ENCODE data around the gene GMDS. TPM values are rescaled to one million over a fixed set of nuclear protein-coding genes. Genes with fewer than 3 reads are reported as not detected.

Gene GMDS
- total and polyA plus RNA-seq, 2 donors (not counting 3 experiments of a cell fraction or from before 2014, with no cell fraction given): 9.8 to 23.5 TPM

DNA sequence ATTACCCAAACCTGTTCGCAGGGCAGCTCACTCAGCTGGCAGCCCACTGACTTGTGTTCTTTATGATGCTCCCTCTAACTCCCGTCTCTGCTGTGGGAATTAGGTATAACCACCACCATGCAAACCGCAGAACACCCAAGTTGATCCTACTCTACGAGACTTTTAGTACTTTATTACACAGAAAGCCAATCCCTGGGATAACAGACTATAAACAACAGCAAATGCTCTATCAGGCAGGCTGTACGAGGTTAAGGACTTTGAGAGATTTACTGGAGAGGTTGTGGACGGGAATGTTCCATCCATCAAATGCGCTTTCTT, 394.6 kb downstream of the GMDS start:
- H3K9me3 ChIP-seq (replicated peaks; ENCODE audit: control insufficient read depth, insufficient read depth, low read length): no peaks in the 10 kb centered on the region
- no peaks in the 10 kb centered on the region for H3K79me2 ChIP-seq (ENCODE audit: control insufficient read depth, insufficient read depth, low read length)
- no peaks in the 10 kb centered on the region for H4K20me1 ChIP-seq (replicated peaks; ENCODE audit: control insufficient read depth, extremely low read depth, insufficient read depth, low read length)
- H3K4me2 ChIP-seq (ENCODE audit: insufficient read depth, low read length): no peak overlapping the region
- no peak for FAIRE-seq
- TF ChIP-seq GATA2 (IDR thresholded peaks at IDR 0.05; ENCODE audit: insufficient read depth, insufficient read length, low read depth, low read length): no peak
- TF ChIP-seq POLR2AphosphoS5 (IDR thresholded peaks at IDR 0.05; ENCODE audit: insufficient read depth, low read depth, low read length): no peak
- no peak for TF ChIP-seq EZH2 (IDR thresholded peaks at IDR 0.05; ENCODE audit: borderline replicate concordance, low read depth, low read length, severe bottlenecking)
- no peak for TF ChIP-seq MYC (IDR thresholded peaks at IDR 0.05; ENCODE audit: low read depth, low read length)
- no peak for TF ChIP-seq JUN (IDR thresholded peaks at IDR 0.05; ENCODE audit: borderline replicate concordance, insufficient read depth, insufficient read length, low read depth)
- TF ChIP-seq, protein P1, sequence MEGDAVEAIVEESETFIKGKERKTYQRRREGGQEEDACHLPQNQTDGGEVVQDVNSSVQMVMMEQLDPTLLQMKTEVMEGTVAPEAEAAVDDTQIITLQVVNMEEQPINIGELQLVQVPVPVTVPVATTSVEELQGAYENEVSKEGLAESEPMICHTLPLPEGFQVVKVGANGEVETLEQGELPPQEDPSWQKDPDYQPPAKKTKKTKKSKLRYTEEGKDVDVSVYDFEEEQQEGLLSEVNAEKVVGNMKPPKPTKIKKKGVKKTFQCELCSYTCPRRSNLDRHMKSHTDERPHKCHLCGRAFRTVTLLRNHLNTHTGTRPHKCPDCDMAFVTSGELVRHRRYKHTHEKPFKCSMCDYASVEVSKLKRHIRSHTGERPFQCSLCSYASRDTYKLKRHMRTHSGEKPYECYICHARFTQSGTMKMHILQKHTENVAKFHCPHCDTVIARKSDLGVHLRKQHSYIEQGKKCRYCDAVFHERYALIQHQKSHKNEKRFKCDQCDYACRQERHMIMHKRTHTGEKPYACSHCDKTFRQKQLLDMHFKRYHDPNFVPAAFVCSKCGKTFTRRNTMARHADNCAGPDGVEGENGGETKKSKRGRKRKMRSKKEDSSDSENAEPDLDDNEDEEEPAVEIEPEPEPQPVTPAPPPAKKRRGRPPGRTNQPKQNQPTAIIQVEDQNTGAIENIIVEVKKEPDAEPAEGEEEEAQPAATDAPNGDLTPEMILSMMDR (IDR thresholded peaks at IDR 0.05; ENCODE audit: extremely low read depth in 1 of 2, insufficient read depth in 1 of 2, low read depth in 1 of 2, low read length in 2 of 2): no peak
- H3K4me1 ChIP-seq (ENCODE audit: control insufficient read depth, extremely low read depth, insufficient read depth, low read length): no peaks in the 10 kb centered on the region
- no peaks in the 10 kb centered on the region for H3K36me3 ChIP-seq (ENCODE audit: control insufficient read depth in 2 of 2, extremely low read depth in 1 of 2, insufficient read depth in 2 of 2, low read length in 2 of 2)
- H3K27ac ChIP-seq (ENCODE audit: insufficient read depth, low read depth, low read length): no peak overlapping the region
- no peak for DNase-seq (ENCODE audit: low read depth, low spot score)
- dilution Hi-C loops (cut with MboI; ENCODE audit: extremely low pct_ligation_motif_present, low sequenced_read_pairs) (no loop called here), intact Hi-C loops (cut with micrococcal nuclease) (no loop called here)
- no peaks in the 10 kb centered on the region for H3K9me1 ChIP-seq (replicated peaks; ENCODE audit: control insufficient read depth, extremely low read depth, insufficient read depth, low read length)
- BruUV-seq (replicated peaks): no TSS peak
- no peak overlapping the region for H2AFZ ChIP-seq (ENCODE audit: low read depth, low read length)
- POLR2A ChIA-PET: no interaction called here
- CTCF ChIA-PET: interaction anchor here (0.9 kb wide), 1 partner anchor 18 kb away, joined by 3 read pairs; no protein-coding TSS in a partner anchor
- H3K27me3 ChIP-seq (ENCODE audit: control insufficient read depth in 2 of 2, insufficient read depth in 2 of 2, low read length in 2 of 2): no peaks in the 10 kb centered on the region
- no peak overlapping the region for H3K4me3 ChIP-seq (replicated peaks in 1 of 3; ENCODE audit: insufficient read depth in 1 of 3, low read depth in 1 of 3, low read length in 3 of 3)
- H3K9ac ChIP-seq (replicated peaks; ENCODE audit: extremely low read depth, insufficient read depth, low read length): no peak overlapping the region

Measured in endothelial cell of umbilical vein (primary cell).